ENCODE data around the gene C1QL2.

DNA sequence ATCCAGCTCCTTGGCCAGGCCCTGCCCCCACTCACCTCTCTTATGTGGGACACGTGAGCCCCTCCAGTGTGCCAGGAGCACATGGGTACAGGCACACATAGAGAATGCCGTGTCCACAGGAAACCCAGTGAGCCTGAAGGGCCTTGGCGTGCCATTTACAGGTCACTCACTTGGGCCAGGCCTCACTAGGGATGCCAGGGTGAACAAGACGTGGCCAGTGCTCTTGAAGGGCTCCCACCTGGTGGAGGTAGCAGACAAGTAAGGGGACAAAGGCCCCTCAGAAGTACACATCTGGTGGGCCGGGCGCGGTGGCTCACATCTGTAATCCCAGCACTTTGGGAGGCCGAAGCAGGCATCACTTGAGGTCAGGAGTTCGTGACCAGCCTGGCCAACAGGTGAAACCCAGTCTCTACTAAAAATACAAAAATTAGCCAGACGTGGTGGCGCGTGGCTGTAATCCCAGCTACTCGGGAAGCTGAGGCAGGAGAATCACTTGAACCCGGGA, 15.1 kb upstream of the C1QL2 start:
- TF ChIP-seq LEF1 (IDR thresholded peaks at IDR 0.05; ENCODE audit: borderline replicate concordance) (no peak), SP1 (IDR thresholded peaks at IDR 0.05) (no peak), FOXK2 (IDR thresholded peaks at IDR 0.05) (no peak), ZNF384 (IDR thresholded peaks at IDR 0.05) (no peak), SUZ12 (IDR thresholded peaks at IDR 0.05) (no peak)
- TF ChIP-seq, protein P1, sequence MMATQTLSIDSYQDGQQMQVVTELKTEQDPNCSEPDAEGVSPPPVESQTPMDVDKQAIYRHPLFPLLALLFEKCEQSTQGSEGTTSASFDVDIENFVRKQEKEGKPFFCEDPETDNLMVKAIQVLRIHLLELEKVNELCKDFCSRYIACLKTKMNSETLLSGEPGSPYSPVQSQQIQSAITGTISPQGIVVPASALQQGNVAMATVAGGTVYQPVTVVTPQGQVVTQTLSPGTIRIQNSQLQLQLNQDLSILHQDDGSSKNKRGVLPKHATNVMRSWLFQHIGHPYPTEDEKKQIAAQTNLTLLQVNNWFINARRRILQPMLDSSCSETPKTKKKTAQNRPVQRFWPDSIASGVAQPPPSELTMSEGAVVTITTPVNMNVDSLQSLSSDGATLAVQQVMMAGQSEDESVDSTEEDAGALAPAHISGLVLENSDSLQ (IDR thresholded peaks at IDR 0.05): no peak
